DOHH2 (cell line): ENCODE results near the gene OR4D1.
"Not testable (repeated sequence)": the region's sequence is repeated elsewhere in the genome, so short reads cannot be mapped to it uniquely, and the experiment has no call there.

Experiments used
- CTCF ChIP-seq: fragments of 200-600 bp; sonication (generic); IDR thresholded peaks from one replicate; pipeline ENCODE4 v1.5.1; 2014; ENCODE audit warnings: antibody characterized with exemption, mild to moderate bottlenecking, low read depth, low read length; ENCODE audit not compliant: poor library complexity, severe bottlenecking
- EZH2phosphoT487 ChIP-seq: fragments of 200-600 bp; sonication (generic); IDR thresholded peaks from 2 replicates; pipeline ENCODE4 v1.6.1; 2017; ENCODE audit warnings: borderline replicate concordance, mild to moderate bottlenecking, antibody characterized with exemption, low read length, moderate library complexity, mixed read lengths

GRCh38 chr17:58132697-58133096, 15.5 kb upstream of the OR4D1 start:
- TF ChIP-seq CTCF, EZH2phosphoT487: not testable (repeated sequence)
